Activated T-cell treated with anti-CD3 and anti-CD28 coated beads, Interleukin-2, amount 50 U/mL, for 48 hours (primary cell): ENCODE results near the gene CHMP2A.
"Not testable (repeated sequence)": the region's sequence is repeated elsewhere in the genome, so short reads cannot be mapped to it uniquely, and the experiment has no call there.

Experiments
- DNase-seq, 2 experiments: peaks; one replicate each; pipeline ENCODE4 v3.0.0-alpha.2; 2020

The CHMP2A gene

DNA sequence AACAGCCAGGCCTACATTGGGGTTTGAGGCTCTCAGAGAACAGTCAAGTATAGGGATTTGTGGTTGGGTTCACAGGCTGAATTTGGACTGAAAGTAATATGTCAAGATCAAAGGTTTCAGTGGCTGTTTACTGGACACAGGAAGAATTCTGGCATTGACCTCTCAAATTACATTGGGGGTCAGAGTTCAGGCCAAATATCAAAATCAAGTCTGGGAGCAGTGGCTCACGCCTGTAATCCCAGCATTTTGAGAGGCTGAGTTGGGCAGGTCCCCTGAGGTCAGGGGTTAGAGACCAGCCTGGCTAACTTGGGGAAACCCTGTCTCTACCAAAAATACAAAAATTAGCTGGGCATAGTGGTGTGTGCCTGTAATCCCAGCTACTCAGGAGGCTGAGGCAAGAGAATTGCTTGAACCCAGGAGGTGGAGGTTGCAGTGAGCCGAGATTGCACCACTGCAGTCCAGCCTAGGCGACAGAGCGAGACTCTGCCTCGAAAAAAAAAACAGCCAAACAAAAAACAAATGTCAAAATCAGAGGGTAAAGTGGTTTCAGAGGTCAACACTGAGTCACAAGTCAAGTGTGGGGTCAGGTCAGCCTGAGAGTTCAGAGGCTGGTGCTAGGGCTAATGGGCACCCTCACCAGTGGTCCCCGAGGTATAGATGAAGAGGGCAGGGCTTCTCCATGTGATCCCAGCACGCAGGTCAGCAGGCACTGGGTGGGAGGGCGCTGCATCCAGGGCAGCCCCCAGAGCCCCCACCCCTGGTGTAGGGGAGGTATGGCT, 44.6 kb downstream of the CHMP2A start:
- DNase-seq, result no peak

DNA sequence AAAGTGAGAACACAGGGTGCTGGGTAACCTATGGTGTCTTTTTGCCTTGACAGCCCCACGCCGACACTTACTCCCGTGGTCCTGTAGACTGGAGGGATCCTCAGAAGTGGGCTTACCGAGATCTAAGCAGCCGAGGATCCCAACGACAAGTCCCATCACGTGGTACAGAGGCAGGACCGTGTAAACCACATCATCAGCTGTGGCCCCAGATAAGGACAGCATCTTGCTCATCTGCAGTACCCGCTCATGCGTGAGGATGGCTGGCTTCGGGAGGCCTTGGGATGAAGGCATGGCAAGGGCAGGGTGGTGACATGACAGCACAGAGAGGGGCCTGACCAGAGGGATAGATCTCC, 45.2 kb downstream of the CHMP2A start:
- DNase-seq, result no peak

DNA sequence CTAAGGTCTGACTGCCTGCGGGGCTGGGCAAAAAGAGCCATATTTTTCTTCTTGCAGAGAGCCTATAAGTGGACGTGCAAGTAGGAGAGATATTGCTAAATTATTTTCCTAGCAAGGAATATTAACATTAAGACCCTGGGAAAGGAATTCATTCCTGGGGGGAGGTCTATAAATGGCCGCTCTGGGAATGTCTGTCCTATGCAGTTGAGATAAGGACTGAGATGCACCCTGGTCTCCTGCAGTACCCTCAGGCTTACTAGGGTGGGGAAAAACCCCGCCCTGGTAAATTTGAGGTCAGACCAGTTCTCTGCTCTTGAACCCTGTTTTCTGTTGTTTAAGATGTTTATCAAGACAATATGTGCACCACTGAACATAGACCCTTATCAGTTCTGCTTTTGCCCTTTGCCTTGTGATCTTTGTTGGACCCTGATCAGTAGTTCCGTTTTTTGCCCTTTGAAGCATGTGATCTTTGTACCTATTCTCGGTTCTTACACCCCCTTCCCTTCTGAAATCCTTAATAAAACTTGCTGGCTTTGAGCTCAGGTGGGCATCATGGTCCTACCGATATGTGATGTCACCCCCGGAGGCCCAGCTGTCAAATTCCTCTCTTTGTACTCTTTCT, 47.2 kb downstream of the CHMP2A start:
- DNase-seq, result not testable (repeated sequence)
